Measurements from ENCODE around the gene SLC25A25.
"Not testable (repeated sequence)": the region's sequence is repeated elsewhere in the genome, so short reads cannot be mapped to it uniquely, and the experiment has no call there.

SLC25A25 gene

DNA sequence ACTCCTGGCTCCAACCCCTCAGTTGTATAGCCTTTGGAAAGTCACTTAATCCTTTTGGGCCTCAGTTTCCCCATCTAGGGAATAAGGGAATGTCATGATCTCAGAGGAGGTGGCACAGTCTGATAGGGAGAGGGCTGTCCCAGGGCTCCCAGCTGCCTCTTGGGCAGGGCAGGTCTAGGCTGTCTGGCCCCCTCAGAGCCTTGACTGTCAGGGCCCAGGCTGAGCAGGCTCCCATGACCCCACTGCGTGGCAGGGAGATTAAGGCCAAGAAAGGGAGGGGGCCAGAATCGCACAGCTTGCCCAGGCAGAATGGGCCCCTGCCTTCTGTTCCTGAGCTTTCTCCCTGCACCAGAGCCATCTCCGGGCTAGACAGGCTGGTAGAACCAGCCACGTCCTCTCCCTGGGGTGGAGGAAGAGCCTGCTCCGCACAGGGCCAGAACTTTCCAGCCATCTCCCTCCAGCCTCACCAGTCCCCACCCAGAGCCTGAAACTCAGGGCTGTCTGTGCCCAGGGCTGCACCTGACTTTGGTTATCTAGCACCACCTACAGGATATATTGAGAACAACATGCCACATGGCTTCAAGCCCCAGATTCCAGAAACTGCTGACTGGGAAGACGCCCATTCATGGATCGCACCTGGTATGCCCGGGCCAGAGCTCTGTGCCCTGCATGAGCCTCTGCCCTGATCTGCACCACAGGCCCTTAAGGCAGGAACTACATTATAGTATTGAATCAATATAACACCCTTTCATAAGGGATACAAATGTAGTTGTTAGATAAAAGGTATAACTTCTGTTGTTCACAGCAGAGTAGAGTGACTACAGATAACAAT is 33.0 kb upstream of the SLC25A25 start:
- no peaks in the 10 kb centered on the region for H3K36me3 ChIP-seq
- peak; percentile 88 for TF ChIP-seq CTCF (IDR thresholded peaks at IDR 0.05; ENCODE audit: low read depth, low read length)
- DNase-seq, result peak; percentile 88

DNA sequence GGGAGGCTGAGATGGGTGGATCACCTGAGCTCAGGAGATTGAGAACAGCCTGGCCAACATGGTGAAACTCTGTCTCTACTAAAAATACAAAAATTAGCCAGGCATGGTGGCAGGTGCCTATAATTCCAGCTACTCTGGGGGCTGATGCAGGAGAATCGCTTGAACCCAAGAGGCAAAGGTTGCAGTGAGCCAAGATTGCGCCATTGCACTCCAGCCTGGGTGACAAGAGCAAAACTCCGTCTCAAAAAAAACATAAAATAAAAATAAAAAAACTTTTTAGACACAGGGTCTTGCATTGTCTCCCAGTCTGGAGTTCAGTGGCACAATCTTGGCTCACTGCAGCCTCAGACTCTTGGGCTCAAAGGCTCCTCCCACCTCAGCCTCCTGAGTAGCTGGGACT is 31.5 kb upstream of the SLC25A25 start:
- H3K4me1 ChIP-seq; H3K9me3 ChIP-seq; H3K27me3 ChIP-seq; DNase-seq; H3K36me3 ChIP-seq; H3K4me3 ChIP-seq (ENCODE audit: low read depth, low read length): not testable (repeated sequence)

More for the DNA sequence above, 33.0 kb upstream of the SLC25A25 start:
- no peaks in the 10 kb centered on the region for H3K9me3 ChIP-seq
- no peak overlapping the region for H3K4me3 ChIP-seq (ENCODE audit: low read depth, low read length)
- peaks cover 6% of the 10 kb centered on the region for H3K4me1 ChIP-seq
- no peaks in the 10 kb centered on the region for H3K27me3 ChIP-seq

DNA sequence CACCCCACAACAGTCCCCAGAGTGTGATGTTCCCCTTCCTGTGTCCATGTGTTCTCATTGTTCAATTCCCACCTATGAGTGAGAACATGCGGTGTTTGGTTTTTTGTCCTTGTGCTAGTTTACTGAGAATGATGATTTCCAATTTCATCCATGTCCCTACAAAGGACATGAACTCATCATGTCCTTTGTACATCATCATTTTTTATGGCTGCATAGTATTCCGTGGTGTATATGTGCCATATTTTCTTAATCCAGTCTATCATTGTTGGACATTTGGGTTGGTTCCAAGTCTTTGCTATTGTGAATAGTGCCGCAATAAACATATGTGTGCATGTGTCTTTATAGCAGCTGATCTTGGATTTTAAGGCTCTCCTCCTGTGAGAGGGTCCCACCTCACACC is 27.2 kb upstream of the SLC25A25 start:
- H3K27me3 ChIP-seq; DNase-seq; H3K36me3 ChIP-seq; H3K9me3 ChIP-seq; H3K4me1 ChIP-seq; H3K4me3 ChIP-seq (ENCODE audit: low read depth, low read length): not testable (repeated sequence)

GRCh38 chr9:128042043-128042442 is 26.0 kb upstream of the SLC25A25 start:
- H3K27me3 ChIP-seq, result no peaks in the 10 kb centered on the region
- no peak for DNase-seq
- H3K4me3 ChIP-seq (ENCODE audit: low read depth, low read length), result no peak overlapping the region
- H3K9me3 ChIP-seq, result no peaks in the 10 kb centered on the region
- no peaks in the 10 kb centered on the region for H3K36me3 ChIP-seq
- peaks cover 16% of the 10 kb centered on the region for H3K4me1 ChIP-seq
- TF ChIP-seq CTCF (IDR thresholded peaks at IDR 0.05; ENCODE audit: low read depth, low read length), result no peak

GRCh38 chr9:128043467-128043868 is 24.6 kb upstream of the SLC25A25 start:
- DNase-seq, result peak; percentile 41
- Histone ChIP-seq H3K9me3 (no peaks in the 10 kb centered on the region), H3K4me3 (ENCODE audit: low read depth, low read length) (no peak overlapping the region), H3K36me3 (no peaks in the 10 kb centered on the region), H3K4me1 (peaks cover 17% of the 10 kb centered on the region), H3K27me3 (no peaks in the 10 kb centered on the region)
- TF ChIP-seq CTCF (IDR thresholded peaks at IDR 0.05; ENCODE audit: low read depth, low read length), result no peak

GRCh38 chr9:128045409-128045808 is 22.6 kb upstream of the SLC25A25 start:
- not testable (repeated sequence) for H3K27me3 ChIP-seq; H3K9me3 ChIP-seq; DNase-seq; H3K4me3 ChIP-seq (ENCODE audit: low read depth, low read length); H3K36me3 ChIP-seq
- peaks cover 17% of the 10 kb centered on the region for H3K4me1 ChIP-seq

- H3K27me3 ChIP-seq, result no peaks in the 10 kb centered on the region
- TF ChIP-seq CTCF (IDR thresholded peaks at IDR 0.05; ENCODE audit: low read depth, low read length), result no peak
- no peaks in the 10 kb centered on the region for H3K9me3 ChIP-seq
- H3K4me1 ChIP-seq, result peaks cover 17% of the 10 kb centered on the region
- no peaks in the 10 kb centered on the region for H3K36me3 ChIP-seq
- no peak overlapping the region for H3K4me3 ChIP-seq (ENCODE audit: low read depth, low read length)
- no peak for DNase-seq
Measured at GRCh38 chr9:128045831-128046230, 22.2 kb upstream of the SLC25A25 start.
